ENCODE data around the gene DNAJB2.
"Not testable (repeated sequence)": the region's sequence is repeated elsewhere in the genome, so short reads cannot be mapped to it uniquely, and the experiment has no call there.

The DNAJB2 gene

GRCh38 chr2:219296631-219297391, 17.6 kb downstream of the DNAJB2 start:
- peaks cover 17% of the 10 kb centered on the region for H3K27me3 Mint-ChIP-seq
- H3K4me1 Mint-ChIP-seq (ENCODE audit: low read depth), result peaks cover 29% of the 10 kb centered on the region
- DNase-seq, result no peak
- no peak overlapping the region for H3K27ac Mint-ChIP-seq
- no peak overlapping the region for H3K4me3 Mint-ChIP-seq
- no peaks in the 10 kb centered on the region for H3K36me3 Mint-ChIP-seq (ENCODE audit: low read depth)
- H3K9me3 Mint-ChIP-seq, result no peaks in the 10 kb centered on the region

DNA sequence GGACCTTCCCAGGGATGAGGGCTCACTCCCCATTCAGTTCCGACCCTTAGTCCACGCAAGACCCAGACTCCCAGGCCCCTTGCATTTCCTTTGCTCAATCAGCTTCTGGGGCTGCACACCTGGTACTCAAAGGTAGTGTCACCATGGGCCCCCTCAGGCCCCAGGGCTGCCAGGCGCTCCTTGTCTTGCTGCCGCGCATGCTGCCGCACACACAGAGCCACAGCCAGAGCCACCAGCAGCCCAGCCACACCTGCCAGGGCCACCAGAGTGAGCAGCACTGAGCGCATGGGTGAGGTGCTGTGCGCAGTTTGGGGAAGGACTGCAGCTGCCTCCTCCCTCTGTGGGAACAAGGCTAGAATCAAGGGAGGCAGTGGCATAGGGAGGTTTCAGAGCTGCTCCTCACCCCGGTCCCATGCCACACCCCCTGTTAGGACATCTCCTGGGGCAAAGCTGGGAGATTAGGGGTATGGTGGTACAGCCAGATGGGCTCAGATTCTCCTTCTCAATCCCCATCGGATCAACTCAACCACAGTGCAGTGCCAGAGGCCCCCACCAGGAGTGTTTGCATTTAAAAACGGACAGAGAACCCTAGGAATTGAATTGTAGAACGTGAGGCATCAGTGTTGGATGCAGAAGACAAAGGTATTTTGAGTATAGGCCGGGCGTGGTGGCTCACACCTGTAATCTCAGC, 18.7 kb downstream of the DNAJB2 start:
- H3K27ac Mint-ChIP-seq, result no peak overlapping the region

DNA sequence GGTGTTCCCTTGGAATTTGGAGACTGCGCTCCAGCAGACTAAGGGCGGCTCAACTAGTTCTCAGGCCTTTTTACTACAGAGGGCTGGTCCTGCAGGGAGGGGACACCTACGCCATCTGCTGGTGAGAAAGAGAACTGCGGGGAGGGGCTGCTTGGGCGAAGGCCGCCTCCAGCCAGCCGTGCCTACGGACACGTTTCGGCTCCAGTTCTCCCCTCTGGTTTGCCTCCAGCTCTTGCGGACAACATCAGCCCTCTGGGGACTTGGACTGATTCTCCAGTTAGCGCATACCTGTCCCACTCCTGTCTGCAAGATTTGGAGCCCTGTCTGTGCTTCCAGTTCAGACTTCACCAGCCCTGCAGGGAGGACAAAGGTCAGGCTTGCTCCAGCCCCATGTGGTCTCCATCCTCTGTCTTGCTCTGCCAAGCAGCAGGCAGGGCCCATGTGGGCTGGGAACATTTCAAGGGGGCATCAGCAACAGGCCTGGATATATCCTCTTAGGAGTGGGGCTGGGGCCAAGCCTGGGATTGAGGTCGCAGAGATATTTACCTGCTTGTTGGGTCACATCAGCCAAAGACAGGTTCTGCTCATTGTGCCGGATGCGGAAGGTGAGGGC, 19.7 kb downstream of the DNAJB2 start:
- H3K4me3 Mint-ChIP-seq, result no peak overlapping the region
- peak; percentile 95 for DNase-seq
- H3K27me3 Mint-ChIP-seq, result peaks cover 21% of the 10 kb centered on the region

More for the DNA sequence above, 18.7 kb downstream of the DNAJB2 start:
- Mint-ChIP-seq H3K27me3 (peaks cover 17% of the 10 kb centered on the region), H3K36me3 (ENCODE audit: low read depth) (no peaks in the 10 kb centered on the region), H3K4me1 (ENCODE audit: low read depth) (peaks cover 29% of the 10 kb centered on the region), H3K9me3 (no peaks in the 10 kb centered on the region), H3K4me3 (no peak overlapping the region)
- DNase-seq, result no peak

GRCh38 chr2:219299372-219299760, 20.2 kb downstream of the DNAJB2 start:
- H3K36me3 Mint-ChIP-seq (ENCODE audit: low read depth), result no peaks in the 10 kb centered on the region
- peaks cover 23% of the 10 kb centered on the region for H3K27me3 Mint-ChIP-seq
- H3K4me3 Mint-ChIP-seq, result no peak overlapping the region
- no peaks in the 10 kb centered on the region for H3K9me3 Mint-ChIP-seq
- H3K4me1 Mint-ChIP-seq (ENCODE audit: low read depth), result peaks cover 24% of the 10 kb centered on the region
- DNase-seq, result no peak
- no peak overlapping the region for H3K27ac Mint-ChIP-seq

More for the DNA sequence above, 19.7 kb downstream of the DNAJB2 start:
- no peaks in the 10 kb centered on the region for H3K9me3 Mint-ChIP-seq
- no peak overlapping the region for H3K27ac Mint-ChIP-seq
- no peaks in the 10 kb centered on the region for H3K36me3 Mint-ChIP-seq (ENCODE audit: low read depth)
- H3K4me1 Mint-ChIP-seq (ENCODE audit: low read depth), result peaks cover 29% of the 10 kb centered on the region

DNA sequence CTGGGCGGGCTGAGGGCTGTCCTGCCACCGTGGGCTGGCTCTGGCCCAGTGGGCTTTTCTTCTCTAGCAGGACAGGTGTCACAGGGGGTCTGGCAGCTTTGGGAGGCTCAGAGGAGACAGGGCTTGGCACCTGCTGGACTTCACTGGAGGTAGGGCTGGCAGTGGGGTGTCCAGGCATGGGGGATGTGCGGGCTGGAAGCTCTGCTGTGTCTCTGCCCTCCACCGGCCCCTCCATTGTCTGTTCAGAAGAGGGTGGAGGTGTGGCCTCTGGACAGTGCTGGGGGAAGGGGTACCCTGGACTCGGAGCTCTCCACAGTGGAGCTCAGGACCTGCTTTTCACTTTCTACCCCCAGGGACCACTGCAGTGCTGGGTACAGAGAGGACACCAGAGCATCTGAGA, 20.9 kb downstream of the DNAJB2 start:
- H3K9me3 Mint-ChIP-seq, result no peaks in the 10 kb centered on the region
- H3K36me3 Mint-ChIP-seq (ENCODE audit: low read depth), result no peaks in the 10 kb centered on the region
- no peak for DNase-seq
- H3K4me3 Mint-ChIP-seq, result no peak overlapping the region
- H3K27me3 Mint-ChIP-seq, result peaks cover 29% of the 10 kb centered on the region
- no peak overlapping the region for H3K27ac Mint-ChIP-seq
- peaks cover 21% of the 10 kb centered on the region for H3K4me1 Mint-ChIP-seq (ENCODE audit: low read depth)

GRCh38 chr2:219302412-219302968, 23.3 kb downstream of the DNAJB2 start:
- peaks cover 52% of the 10 kb centered on the region for H3K27me3 Mint-ChIP-seq
- no peak overlapping the region for H3K4me3 Mint-ChIP-seq
- H3K4me1 Mint-ChIP-seq (ENCODE audit: low read depth), result peaks cover 8% of the 10 kb centered on the region
- H3K36me3 Mint-ChIP-seq (ENCODE audit: low read depth), result no peaks in the 10 kb centered on the region
- H3K9me3 Mint-ChIP-seq, result no peaks in the 10 kb centered on the region
- no peak overlapping the region for H3K27ac Mint-ChIP-seq
- DNase-seq, result no peak

DNA sequence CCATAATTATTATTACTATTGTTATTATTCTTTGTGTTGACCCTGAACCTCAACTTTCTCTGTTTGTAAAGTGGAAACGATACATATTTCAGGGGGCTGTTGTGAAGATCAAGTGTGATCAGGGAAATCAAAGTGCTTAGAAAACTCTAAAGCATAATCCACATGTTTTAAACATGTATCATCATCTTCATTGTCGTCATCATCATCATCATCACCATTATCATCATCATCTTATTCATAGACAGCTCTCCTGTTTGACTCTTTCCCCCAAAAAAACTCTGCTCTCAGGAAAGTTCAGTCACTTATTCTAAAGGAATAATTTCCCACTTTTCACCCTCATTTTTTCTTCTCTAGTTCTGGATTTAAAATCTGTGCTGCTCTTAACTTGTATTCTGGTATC, 25.1 kb downstream of the DNAJB2 start:
- peaks cover 6% of the 10 kb centered on the region for H3K4me1 Mint-ChIP-seq (ENCODE audit: low read depth)
- no peaks in the 10 kb centered on the region for H3K36me3 Mint-ChIP-seq (ENCODE audit: low read depth)
- H3K9me3 Mint-ChIP-seq, result no peaks in the 10 kb centered on the region
- H3K27me3 Mint-ChIP-seq, result peaks cover 62% of the 10 kb centered on the region
- H3K27ac Mint-ChIP-seq, result no peak overlapping the region
- no peak for DNase-seq
- no peak overlapping the region for H3K4me3 Mint-ChIP-seq

- Mint-ChIP-seq H3K4me1 (ENCODE audit: low read depth) (peaks cover 7% of the 10 kb centered on the region), H3K36me3 (ENCODE audit: low read depth) (no peaks in the 10 kb centered on the region), H3K27ac (no peak overlapping the region), H3K4me3 (no peak overlapping the region), H3K9me3 (no peaks in the 10 kb centered on the region), H3K27me3 (peaks cover 70% of the 10 kb centered on the region)
- DNase-seq, result no peak
These were observed 26.9 kb downstream of the DNAJB2 start for GRCh38 chr2:219306047-219306446.

DNA sequence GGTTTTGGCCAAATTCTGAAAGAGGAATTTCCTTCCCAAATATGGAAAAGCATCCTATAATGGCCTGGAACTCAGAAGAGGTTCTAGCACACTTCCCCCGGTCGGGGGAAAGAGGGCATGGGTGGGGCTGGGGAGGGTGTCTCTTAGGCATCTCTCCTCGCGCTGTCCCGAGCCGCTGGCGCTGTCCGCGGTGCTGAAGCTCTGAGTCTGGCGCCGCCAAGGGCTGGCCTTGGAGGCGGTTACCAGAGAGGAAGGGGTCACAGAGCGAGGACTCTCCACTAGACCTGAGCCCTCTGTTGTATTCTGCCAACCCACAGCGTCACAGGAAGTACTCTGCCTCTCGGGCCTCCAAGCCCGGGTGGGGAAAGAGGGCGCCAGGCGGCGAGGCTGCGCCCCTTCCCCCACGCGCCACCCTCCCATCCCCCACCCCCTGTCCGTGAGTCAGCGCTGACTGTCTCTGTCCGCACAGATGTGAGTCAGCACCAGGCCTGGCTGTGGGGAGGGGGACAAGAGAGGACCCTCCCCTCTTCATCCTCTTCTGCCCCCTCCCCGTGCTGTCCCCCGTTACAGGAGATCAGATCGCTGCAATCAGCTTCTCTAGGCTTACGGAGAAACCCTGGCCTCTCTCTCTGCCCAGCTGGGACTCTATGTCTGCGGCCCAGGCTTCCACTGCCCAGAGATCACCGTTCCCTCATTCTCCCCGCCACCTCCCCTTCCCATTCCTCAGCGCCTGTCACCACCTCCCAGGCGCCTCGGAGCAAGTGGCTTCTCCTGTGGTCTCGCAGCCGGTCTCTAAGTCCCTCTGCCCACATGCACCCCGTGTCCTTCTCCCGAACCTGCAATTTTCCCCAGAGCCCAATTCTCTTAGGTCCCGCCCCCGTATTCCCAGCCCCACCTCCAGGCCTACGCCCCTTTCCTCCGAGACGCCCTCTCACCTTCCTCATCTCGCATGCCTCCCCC, 29.3 kb downstream of the DNAJB2 start:
- no peaks in the 10 kb centered on the region for H3K36me3 Mint-ChIP-seq (ENCODE audit: low read depth)
- H3K27me3 Mint-ChIP-seq, result peaks cover 73% of the 10 kb centered on the region
- peak; percentile 79 for DNase-seq
- peaks cover 7% of the 10 kb centered on the region for H3K4me1 Mint-ChIP-seq (ENCODE audit: low read depth)
- H3K9me3 Mint-ChIP-seq, result no peaks in the 10 kb centered on the region
- H3K4me3 Mint-ChIP-seq, result no peak overlapping the region
- no peak overlapping the region for H3K27ac Mint-ChIP-seq

- Mint-ChIP-seq H3K27ac (no peak within 1 kb of the TSS), H3K4me3 (no peak within 1 kb of the TSS), H3K36me3 (ENCODE audit: low read depth) (no peaks in the 10 kb centered on the region), H3K27me3 (peaks cover 73% of the 10 kb centered on the region), H3K4me1 (ENCODE audit: low read depth) (peaks cover 7% of the 10 kb centered on the region), H3K9me3 (no peaks in the 10 kb centered on the region)
- no peak for DNase-seq
These were observed 30.1 kb downstream of the DNAJB2 start, which contains the start of gene PTPRN for GRCh38 chr2:219309278-219309677. PTPRN (minus strand) TSS chr2:219309401; CDS start chr2:219309332, 69 bp downstream.

- H3K9me3 Mint-ChIP-seq; H3K4me1 Mint-ChIP-seq (ENCODE audit: low read depth); H3K27ac Mint-ChIP-seq; H3K36me3 Mint-ChIP-seq (ENCODE audit: low read depth); DNase-seq; H3K4me3 Mint-ChIP-seq: not testable (repeated sequence)
- peaks cover 41% of the 10 kb centered on the region for H3K27me3 Mint-ChIP-seq
These were observed 33.6 kb downstream of the DNAJB2 start for GRCh38 chr2:219312683-219313263.

DNA sequence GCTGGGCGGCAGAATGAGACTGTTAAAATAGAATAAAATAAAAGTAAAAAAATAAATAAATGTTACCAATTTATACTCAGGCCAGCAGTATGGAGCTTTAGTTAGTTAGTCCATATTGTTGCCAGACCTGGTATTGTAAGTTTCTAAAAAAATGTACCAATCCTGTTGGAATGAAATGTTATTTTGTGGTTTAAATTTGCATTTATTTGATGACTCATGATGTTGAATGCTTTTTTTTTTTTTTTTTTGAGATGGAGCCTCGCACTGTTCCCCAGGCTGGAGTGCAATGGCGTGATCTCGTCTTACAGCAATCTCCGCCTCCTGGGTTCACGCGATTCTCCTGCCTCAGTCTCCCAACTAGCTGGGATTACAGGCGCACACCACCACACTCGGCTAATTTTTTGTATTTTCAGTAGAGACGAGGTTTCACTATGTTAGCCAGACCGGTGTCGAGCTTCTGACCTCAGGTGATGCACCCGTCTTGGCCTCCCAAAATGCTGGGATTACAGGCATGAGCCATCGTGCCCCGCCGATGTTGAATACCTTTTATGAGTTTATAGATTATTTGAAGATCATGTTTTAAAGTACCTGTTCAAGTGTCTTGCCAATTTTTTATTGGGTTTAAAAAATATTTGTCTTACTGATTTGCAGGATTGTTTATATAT, 35.8 kb downstream of the DNAJB2 start:
- DNase-seq, result no peak
- Mint-ChIP-seq H3K4me3 (no peak overlapping the region), H3K9me3 (no peaks in the 10 kb centered on the region), H3K27ac (no peak overlapping the region), H3K36me3 (ENCODE audit: low read depth) (no peaks in the 10 kb centered on the region), H3K27me3 (peaks cover 22% of the 10 kb centered on the region), H3K4me1 (ENCODE audit: low read depth) (no peaks in the 10 kb centered on the region)

DNA sequence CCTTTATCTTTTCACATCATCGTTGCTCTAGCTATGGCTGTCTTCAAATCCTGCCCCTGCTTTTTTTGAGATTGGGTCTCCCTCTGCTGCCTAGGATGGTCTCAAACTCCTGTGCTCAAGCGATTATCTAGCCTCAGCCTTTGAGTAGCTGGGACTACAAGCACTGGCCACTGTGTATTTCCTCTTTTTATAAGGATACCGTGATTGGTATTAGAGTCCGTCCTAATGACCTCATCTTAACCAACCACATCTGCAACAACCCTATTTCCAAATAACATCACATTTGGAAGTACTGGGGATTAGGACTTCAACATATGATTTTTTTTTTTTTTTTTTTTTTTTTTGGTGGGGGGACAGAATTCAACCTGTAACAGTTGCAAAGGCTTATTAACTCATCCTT, 44.3 kb downstream of the DNAJB2 start:
- peaks cover 10% of the 10 kb centered on the region for H3K4me1 Mint-ChIP-seq (ENCODE audit: low read depth)
- no peak overlapping the region for H3K4me3 Mint-ChIP-seq
- DNase-seq, result no peak
- no peak overlapping the region for H3K27ac Mint-ChIP-seq
- no peaks in the 10 kb centered on the region for H3K9me3 Mint-ChIP-seq
- H3K27me3 Mint-ChIP-seq, result peaks cover 30% of the 10 kb centered on the region
- no peaks in the 10 kb centered on the region for H3K36me3 Mint-ChIP-seq (ENCODE audit: low read depth)

Measured in activated T-cell treated with anti-CD3 and anti-CD28 coated beads, Interleukin-2, amount 50 U/mL, for 24 hours (primary cell).